Left lobe of liver (tissue), 1 donor: Measurements from ENCODE around the gene SH2D5. TPM values are rescaled to one million over a fixed set of nuclear protein-coding genes. Genes with fewer than 3 reads are reported as not detected.

Experiments
- total RNA-seq: library from RNA; stranded (reverse); gene quantifications from one replicate; pipeline ENCODE4 v1.2.1, GENCODE V29; 2021
- donor health status: DM: no; HTN: yes; CAD: no.

The SH2D5 gene
- total RNA-seq, 1 donor from 2014 or later, result 0.30 TPM

Other genes with a start within 250 kb of the SH2D5 start
- 27.4 TPM for gene CAMK2N1, start 246.5 kb downstream of the SH2D5 start, total RNA-seq
- 16.9 TPM for gene MUL1, start 224.6 kb downstream of the SH2D5 start, total RNA-seq
- 0.35 TPM for gene FAM43B, start 180.1 kb downstream of the SH2D5 start, total RNA-seq
- gene CDA, start 143.6 kb downstream of the SH2D5 start, total RNA-seq, result 29.7 TPM
- 90.5 TPM for gene PINK1, start 99.2 kb downstream of the SH2D5 start, total RNA-seq
- 104 TPM for gene DDOST, start 71.3 kb downstream of the SH2D5 start, total RNA-seq
- 1.5 TPM for gene KIF17, start 14.7 kb downstream of the SH2D5 start, total RNA-seq
- 71.9 TPM for gene HP1BP3, start 54.6 kb upstream of the SH2D5 start, total RNA-seq